Measurements from ENCODE around the gene PAK1.
A peak's percentile ranks its signal among the peaks of the same experiment; 100 is the strongest.

Gene PAK1

DNA sequence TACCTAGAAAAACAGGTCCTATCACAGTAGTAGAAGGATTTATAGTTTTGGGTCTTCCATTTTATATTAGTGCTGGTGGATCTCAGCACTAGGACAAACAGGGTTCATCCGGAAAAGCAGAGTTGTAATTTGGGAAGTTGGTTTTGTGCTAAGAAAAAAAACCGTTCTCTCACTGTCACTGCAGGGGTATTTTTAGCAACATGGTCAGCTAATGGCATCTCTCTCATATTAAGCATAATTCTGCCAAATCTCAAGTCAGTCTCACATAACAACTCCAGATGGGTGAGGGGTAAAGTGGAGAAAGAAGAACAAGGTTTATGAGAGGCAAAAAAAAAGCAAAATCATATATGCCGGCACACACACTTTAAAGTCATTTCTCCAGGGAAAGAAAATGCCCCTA is 120.8 kb downstream of the PAK1 start:
- TF ChIP-seq, protein P1, sequence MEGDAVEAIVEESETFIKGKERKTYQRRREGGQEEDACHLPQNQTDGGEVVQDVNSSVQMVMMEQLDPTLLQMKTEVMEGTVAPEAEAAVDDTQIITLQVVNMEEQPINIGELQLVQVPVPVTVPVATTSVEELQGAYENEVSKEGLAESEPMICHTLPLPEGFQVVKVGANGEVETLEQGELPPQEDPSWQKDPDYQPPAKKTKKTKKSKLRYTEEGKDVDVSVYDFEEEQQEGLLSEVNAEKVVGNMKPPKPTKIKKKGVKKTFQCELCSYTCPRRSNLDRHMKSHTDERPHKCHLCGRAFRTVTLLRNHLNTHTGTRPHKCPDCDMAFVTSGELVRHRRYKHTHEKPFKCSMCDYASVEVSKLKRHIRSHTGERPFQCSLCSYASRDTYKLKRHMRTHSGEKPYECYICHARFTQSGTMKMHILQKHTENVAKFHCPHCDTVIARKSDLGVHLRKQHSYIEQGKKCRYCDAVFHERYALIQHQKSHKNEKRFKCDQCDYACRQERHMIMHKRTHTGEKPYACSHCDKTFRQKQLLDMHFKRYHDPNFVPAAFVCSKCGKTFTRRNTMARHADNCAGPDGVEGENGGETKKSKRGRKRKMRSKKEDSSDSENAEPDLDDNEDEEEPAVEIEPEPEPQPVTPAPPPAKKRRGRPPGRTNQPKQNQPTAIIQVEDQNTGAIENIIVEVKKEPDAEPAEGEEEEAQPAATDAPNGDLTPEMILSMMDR (IDR thresholded peaks at IDR 0.05; ENCODE audit: low read depth, low read length) = no peak
- DNase-seq (ENCODE audit: low read depth in 2 of 2) = no peak
- no peak overlapping the region for H3K4me3 ChIP-seq (replicated peaks in 1 of 2; ENCODE audit: low read depth in 2 of 2, low read length in 2 of 2)

DNA sequence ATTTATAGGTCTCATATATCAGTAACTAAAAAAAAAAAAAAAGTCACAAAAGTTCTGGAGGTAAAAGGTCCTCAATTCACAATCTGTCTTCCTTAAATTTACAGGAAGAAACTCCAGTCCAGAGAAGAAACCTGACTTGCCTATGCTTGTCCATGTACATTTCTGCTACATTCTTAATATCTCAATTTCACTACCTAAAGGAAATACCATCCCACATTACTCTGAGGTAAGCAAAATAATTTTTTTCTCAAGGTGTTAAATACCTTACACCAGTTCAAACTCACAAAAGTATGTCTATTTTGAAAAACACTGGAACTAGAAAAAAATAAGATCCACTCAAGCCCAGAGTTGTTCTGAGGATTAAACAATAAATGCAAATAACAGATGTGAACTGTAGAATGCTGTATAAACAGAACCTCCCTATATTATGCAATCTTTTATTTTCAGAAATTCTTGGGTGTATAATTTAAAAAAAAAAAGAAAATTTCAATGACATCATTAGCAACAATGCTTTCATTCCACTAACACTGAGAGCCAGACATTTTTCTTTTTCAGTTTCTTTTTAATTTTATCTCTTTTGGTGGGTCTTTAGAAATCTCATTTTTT is 122.5 kb downstream of the PAK1 start:
- DNase-seq (ENCODE audit: low read depth in 2 of 2) = peak; percentile 12 to 40
- TF ChIP-seq, protein P1 (IDR thresholded peaks at IDR 0.05; ENCODE audit: low read depth, low read length) = no peak

DNA sequence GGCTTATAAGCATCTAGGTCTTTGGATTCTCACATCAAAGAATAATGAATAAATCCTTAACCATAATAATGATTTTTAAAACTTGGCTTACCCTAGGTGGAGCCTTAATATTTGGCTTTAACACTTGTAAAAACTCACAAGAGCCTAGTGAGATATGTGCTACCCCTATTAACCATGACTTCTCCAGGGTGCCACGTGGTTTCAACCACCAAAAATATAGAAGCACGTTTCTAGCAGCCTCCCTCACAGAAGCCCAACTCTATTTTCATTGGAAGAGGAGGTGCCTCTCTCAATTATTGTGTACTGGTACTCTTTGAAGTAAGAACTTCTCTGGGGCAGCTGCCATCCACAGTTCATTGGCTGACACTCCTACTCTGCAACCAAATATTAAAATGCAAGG is 125.9 kb downstream of the PAK1 start:
- H3K4me3 ChIP-seq (replicated peaks in 1 of 2; ENCODE audit: low read depth in 2 of 2, low read length in 2 of 2) = no peak overlapping the region
- TF ChIP-seq, protein P1 (IDR thresholded peaks at IDR 0.05; ENCODE audit: low read depth, low read length) = no peak
- DNase-seq (ENCODE audit: low read depth in 2 of 2) = no peak

More for the DNA sequence above, 122.5 kb downstream of the PAK1 start:
- no peak overlapping the region for H3K4me3 ChIP-seq (replicated peaks in 1 of 2; ENCODE audit: low read depth in 2 of 2, low read length in 2 of 2)

DNA sequence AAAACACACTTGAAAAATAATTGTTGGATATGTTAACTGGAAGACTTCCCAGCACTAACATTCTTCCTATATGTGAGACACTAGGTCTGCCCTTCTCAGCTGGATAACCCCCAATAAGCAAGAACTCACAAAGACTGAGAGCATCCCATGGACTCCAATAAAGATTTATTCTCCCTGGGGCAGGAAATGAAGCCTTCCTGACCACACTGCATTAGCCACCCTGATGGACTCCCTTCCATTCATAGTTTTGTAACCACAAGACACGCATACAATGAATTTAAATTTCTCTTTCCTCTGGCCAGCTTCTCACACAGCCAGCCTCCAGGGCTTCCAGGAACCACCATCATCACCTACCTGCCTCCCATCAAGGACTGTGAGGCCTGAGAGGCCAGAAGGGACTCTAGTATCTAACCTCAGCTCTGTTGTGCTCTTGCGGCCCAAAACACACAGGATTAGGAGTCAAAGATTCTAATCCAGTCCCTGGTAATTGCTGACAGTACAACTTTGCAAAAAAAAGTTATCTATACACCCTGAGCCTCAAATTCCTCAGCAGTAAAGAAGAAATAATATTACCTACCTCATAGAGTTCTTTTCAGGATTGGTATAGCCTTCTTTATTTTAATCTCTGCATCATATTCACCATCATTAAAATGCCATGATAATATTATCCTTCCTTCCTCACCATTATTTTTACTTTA is 126.8 kb downstream of the PAK1 start:
- TF ChIP-seq, protein P1 (IDR thresholded peaks at IDR 0.05; ENCODE audit: low read depth, low read length) = no peak
- DNase-seq (ENCODE audit: low read depth in 2 of 2) = peak; percentile 33 to 52

DNA sequence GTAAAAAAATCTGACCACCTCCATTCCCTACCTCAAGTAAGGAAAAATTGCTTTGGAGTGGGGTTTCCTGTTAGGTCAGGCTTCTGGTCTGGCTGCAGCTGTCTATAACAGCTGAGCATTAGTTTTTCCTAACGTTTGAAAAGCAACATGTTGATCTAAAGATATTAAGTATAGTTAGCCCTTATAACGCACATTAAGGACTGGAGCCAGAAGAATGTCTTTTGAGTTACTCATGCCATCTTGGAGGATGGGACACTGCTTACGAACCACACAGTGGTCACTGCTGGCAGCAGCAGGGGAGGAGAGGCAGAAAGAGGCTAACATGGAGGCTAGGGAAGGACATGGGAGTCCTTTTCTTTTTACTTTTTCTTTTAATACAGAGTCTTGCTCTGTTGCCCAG is 128.3 kb downstream of the PAK1 start:
- TF ChIP-seq, protein P1 (IDR thresholded peaks at IDR 0.05; ENCODE audit: low read depth, low read length) = no peak
- DNase-seq (ENCODE audit: low read depth in 2 of 2) = peak; percentile 31 to 76
- no peak overlapping the region for H3K4me3 ChIP-seq (replicated peaks in 1 of 2; ENCODE audit: low read depth in 2 of 2, low read length in 2 of 2)

More for the DNA sequence above, 126.8 kb downstream of the PAK1 start:
- no peak overlapping the region for H3K4me3 ChIP-seq (replicated peaks in 1 of 2; ENCODE audit: low read depth in 2 of 2, low read length in 2 of 2)

DNA sequence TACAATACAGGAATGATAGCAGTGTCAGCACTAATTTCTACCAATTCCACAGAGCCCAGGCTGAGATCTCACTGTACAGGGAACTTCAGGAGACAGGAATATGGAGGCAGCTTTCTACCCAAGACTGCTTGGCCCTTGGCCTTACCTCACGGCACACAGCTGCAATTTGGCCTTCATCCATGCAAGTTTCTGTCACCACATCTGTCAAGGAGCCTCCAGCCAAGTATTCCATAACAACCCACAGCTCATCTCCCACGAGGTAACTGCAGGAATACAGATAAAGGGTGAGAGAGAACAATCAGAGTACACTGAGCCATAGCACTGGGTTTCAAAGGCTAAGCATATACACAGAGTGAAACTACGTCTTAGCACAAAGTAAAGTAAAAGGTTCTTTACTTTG is 133.4 kb downstream of the PAK1 start:
- peak in 1 of 2 donors; percentile 28 for DNase-seq (ENCODE audit: low read depth in 2 of 2)
- no peak overlapping the region for H3K4me3 ChIP-seq (replicated peaks in 1 of 2; ENCODE audit: low read depth in 2 of 2, low read length in 2 of 2)
- TF ChIP-seq, protein P1 (IDR thresholded peaks at IDR 0.05; ENCODE audit: low read depth, low read length) = no peak

All from cardiac fibroblast (primary cell).